Measurements from ENCODE around the gene NRM.

GRCh38 chr6:30645989-30646388, 44.8 kb downstream of the NRM start:
- no peak for TF ChIP-seq CTCF (IDR thresholded peaks at IDR 0.05)
- TF ChIP-seq POLR2A (IDR thresholded peaks at IDR 0.05), result no peak
- no peak for TF ChIP-seq EP300 (IDR thresholded peaks at IDR 0.05)
